ENCODE results near the gene UBE2D2. TPM values are rescaled to one million over a fixed set of nuclear protein-coding genes. Genes with fewer than 3 reads are reported as not detected.
"Not testable (repeated sequence)": the region's sequence is repeated elsewhere in the genome, so short reads cannot be mapped to it uniquely, and the experiment has no call there.

The UBE2D2 gene
- total RNA-seq, 1 experiment from 2014 or later = 222 TPM

- ChIA-PET POLR2A (no interaction called here), CTCF (no interaction called here)
- in situ Hi-C loops (cut with HindIII; ENCODE audit: low pct_unique_long_range_greater_than_20kb, low sequenced_read_pairs) (no loop called here), intact Hi-C loops (cut with micrococcal nuclease; ENCODE audit: unreplicated experiment) (no loop called here)
- Histone ChIP-seq H3K4me3 (ENCODE audit: low read depth in 2 of 2, low read length in 2 of 2) (no peak overlapping the region), H3K27me3 (ENCODE audit: control insufficient read depth, insufficient read depth, low read length) (no peaks in the 10 kb centered on the region), H3K36me3 (ENCODE audit: control insufficient read depth, insufficient read depth, low read length) (no peaks in the 10 kb centered on the region), H3K27ac (ENCODE audit: low read length) (no peak overlapping the region), H3K4me1 (ENCODE audit: control insufficient read depth, insufficient read depth, low read length) (peaks cover 4% of the 10 kb centered on the region; the same call in 1 of the 2 replicates), H3K9me3 (ENCODE audit: control insufficient read depth, insufficient read depth, low read depth, low read length) (no peaks in the 10 kb centered on the region)
- DNase-seq (ENCODE audit: low read depth, low spot score) = no peak
- TF ChIP-seq POLR2AphosphoS5 (IDR thresholded peaks at IDR 0.05; ENCODE audit: low read depth, low read length) (no peak), REST (IDR thresholded peaks at IDR 0.05; ENCODE audit: insufficient read depth in 1 of 2, low read depth in 2 of 2, low read length in 1 of 2) (no peak), TCF7L2 (IDR thresholded peaks at IDR 0.05; ENCODE audit: low read depth, low read length) (no peak), SIN3A (IDR thresholded peaks at IDR 0.05; ENCODE audit: borderline replicate concordance, insufficient read depth, low read depth, low read length) (no peak)
- TF ChIP-seq, protein P1, sequence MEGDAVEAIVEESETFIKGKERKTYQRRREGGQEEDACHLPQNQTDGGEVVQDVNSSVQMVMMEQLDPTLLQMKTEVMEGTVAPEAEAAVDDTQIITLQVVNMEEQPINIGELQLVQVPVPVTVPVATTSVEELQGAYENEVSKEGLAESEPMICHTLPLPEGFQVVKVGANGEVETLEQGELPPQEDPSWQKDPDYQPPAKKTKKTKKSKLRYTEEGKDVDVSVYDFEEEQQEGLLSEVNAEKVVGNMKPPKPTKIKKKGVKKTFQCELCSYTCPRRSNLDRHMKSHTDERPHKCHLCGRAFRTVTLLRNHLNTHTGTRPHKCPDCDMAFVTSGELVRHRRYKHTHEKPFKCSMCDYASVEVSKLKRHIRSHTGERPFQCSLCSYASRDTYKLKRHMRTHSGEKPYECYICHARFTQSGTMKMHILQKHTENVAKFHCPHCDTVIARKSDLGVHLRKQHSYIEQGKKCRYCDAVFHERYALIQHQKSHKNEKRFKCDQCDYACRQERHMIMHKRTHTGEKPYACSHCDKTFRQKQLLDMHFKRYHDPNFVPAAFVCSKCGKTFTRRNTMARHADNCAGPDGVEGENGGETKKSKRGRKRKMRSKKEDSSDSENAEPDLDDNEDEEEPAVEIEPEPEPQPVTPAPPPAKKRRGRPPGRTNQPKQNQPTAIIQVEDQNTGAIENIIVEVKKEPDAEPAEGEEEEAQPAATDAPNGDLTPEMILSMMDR (IDR thresholded peaks at IDR 0.05) = no peak
- no peak for ATAC-seq
- no TSS peak for BruUV-seq (replicated peaks)
Observed at GRCh38 chr5:139578325-139578724, 17.2 kb downstream of the UBE2D2 start.

DNA sequence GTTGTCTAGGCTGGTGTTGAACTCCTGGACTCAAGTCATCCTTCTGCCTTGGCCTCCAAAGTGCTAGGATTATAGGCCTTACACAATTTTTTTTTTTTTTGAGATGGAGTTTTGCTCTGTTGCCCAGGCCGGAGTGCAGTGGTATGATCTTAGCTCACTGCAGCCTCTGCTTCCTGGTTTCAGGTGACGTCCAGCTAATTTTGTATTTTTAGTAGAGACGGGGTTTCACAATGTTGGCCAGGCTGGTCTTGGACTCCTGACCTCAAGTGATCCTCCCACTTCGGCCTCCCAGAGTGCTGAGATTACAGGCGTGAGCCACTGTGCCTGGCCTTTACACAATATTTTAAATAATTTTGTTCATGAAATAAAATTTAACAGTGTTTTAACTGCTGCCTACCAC is 21.0 kb downstream of the UBE2D2 start:
- BruUV-seq (replicated peaks); DNase-seq (ENCODE audit: low read depth, low spot score); ATAC-seq; H3K4me1 ChIP-seq (ENCODE audit: control insufficient read depth, insufficient read depth, low read length); H3K4me3 ChIP-seq (ENCODE audit: low read depth in 2 of 2, low read length in 2 of 2); H3K27ac ChIP-seq (ENCODE audit: low read length); H3K27me3 ChIP-seq (ENCODE audit: control insufficient read depth, insufficient read depth, low read length); in situ Hi-C loops (cut with HindIII; ENCODE audit: low pct_unique_long_range_greater_than_20kb, low sequenced_read_pairs); H3K9me3 ChIP-seq (ENCODE audit: control insufficient read depth, insufficient read depth, low read depth, low read length); CTCF ChIA-PET; H3K36me3 ChIP-seq (ENCODE audit: control insufficient read depth, insufficient read depth, low read length); intact Hi-C loops (cut with micrococcal nuclease; ENCODE audit: unreplicated experiment): not testable (repeated sequence)
- POLR2A ChIA-PET = interaction anchor here (0.6 kb wide), 1 partner anchor 37 kb away, joined by 5 read pairs; no protein-coding TSS in a partner anchor

- in situ Hi-C loops (cut with HindIII; ENCODE audit: low pct_unique_long_range_greater_than_20kb, low sequenced_read_pairs) (no loop called here), intact Hi-C loops (cut with micrococcal nuclease; ENCODE audit: unreplicated experiment) (no loop called here)
- DNase-seq (ENCODE audit: low read depth, low spot score) = no peak
- ChIA-PET CTCF (no interaction called here), POLR2A (interaction anchor here (0.6 kb wide), 1 partner anchor 8 kb away, joined by 5 read pairs; no protein-coding TSS in a partner anchor)
- Histone ChIP-seq H3K36me3 (ENCODE audit: control insufficient read depth, insufficient read depth, low read length) (no peaks in the 10 kb centered on the region), H3K27ac (ENCODE audit: low read length) (no peak overlapping the region), H3K4me1 (ENCODE audit: control insufficient read depth, insufficient read depth, low read length) (no peaks in the 10 kb centered on the region), H3K4me3 (ENCODE audit: low read depth in 2 of 2, low read length in 2 of 2) (no peak overlapping the region), H3K27me3 (ENCODE audit: control insufficient read depth, insufficient read depth, low read length) (no peaks in the 10 kb centered on the region), H3K9me3 (ENCODE audit: control insufficient read depth, insufficient read depth, low read depth, low read length) (no peaks in the 10 kb centered on the region)
- no peak for TF ChIP-seq SIN3A (IDR thresholded peaks at IDR 0.05; ENCODE audit: borderline replicate concordance, insufficient read depth, low read depth, low read length)
- TF ChIP-seq TCF7L2 (IDR thresholded peaks at IDR 0.05; ENCODE audit: low read depth, low read length) = no peak
- TF ChIP-seq POLR2AphosphoS5 (IDR thresholded peaks at IDR 0.05; ENCODE audit: low read depth, low read length) = no peak
- TF ChIP-seq, protein P1 (IDR thresholded peaks at IDR 0.05) = no peak
- no peak for TF ChIP-seq REST (IDR thresholded peaks at IDR 0.05; ENCODE audit: insufficient read depth in 1 of 2, low read depth in 2 of 2, low read length in 1 of 2)
- TSS peak; percentile 53 for BruUV-seq (replicated peaks)
- 0 out of 2 replicates have a peak, but pooled peaks have one; percentile 42 for ATAC-seq
Observed at GRCh38 chr5:139584137-139584536, 23.0 kb downstream of the UBE2D2 start.
